Putamen (tissue), 1 donor: ENCODE results near the gene UBE2D4.

Source experiments
- DNase-seq: peaks from one replicate; pipeline ENCODE4 v3.0.0-alpha.2; 2016; ENCODE audit warnings: low spot score

Gene UBE2D4

DNA sequence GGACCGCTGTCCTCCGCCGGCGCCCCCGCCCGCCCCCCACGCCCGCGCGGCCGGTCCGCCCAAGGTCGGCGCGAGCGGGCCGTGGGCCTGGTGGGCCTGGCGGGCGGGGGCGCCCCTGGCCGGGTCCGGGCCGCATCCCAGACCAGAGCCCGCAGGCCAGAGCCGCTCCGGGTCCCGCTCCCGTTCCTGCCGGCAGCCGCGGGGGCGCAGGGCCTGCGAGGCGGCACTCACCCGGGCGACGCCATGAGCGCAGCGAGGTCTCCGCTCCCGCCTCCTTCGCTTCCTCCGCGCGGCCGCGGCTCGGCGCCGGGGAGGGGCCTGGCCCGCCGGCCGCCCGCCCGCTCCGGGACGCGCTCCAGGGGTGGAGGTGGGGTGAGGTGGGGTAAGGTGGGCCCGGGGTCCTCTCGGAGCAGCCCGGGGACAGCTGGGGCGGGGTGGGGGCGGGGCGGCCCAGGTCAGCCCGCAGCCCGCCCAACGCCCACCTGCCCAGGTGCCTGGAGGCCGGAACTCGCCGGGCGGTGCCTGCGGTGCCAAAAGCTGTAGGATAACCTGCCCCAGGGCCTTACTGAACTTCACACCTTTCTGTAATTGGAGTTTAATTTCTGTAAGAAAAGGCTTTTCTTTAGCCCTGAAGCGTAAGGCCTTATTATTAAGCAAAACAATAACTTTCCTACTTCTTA lies 19.8 kb upstream of the UBE2D4 start, which contains the start of gene URGCP:
Gene URGCP, minus strand, starts transcription at position 266 of the 680 bp plus-strand sequence. Its CDS starts 21 bp downstream, at position 245.
- DNase-seq, result peak; percentile 42

DNA sequence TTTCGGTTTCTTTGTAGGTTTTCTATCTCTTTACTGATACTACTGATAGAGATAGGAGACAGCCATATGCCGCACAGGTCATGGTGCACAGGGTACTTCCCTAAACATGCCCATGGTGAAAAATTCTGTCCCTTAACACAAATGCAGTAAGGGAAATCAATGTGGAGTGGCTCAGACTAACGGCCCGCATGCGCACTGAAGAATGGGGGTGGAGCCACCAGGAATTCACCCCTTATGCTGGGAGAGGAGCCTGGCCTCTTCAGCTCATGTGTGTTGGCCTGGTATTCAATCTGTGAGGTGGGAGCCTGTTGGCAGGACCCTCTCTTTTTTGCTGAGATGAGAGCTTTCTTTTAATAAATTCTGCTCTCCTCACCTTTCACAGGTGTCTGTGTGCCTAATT lies 11.4 kb upstream of the UBE2D4 start:
- DNase-seq, result no peak

- no peak for DNase-seq
Measured at GRCh38 chr7:43915907-43916306, 10.3 kb upstream of the UBE2D4 start.

DNA sequence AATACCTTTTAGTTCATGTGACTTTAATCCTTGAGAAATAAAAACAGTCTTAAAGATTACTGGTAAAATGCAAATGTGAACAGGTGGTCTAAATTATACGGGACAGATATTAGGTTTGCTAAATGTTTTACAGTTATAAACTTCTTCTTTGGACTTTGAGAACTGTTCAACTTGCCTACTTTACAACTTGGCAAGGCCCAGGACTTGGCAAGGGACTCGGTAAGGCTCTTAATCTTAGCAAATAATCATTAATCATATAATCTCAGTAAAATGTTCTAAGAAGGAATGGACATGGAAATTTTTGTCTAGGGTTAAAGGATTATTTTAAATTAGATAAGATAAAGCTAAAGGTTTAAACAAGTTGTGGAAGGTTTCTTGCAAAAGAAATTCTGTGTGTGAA lies 4.8 kb upstream of the UBE2D4 start:
- no peak for DNase-seq

GRCh38 chr7:43922726-43923125 lies 3.5 kb upstream of the UBE2D4 start:
- DNase-seq, result no peak

DNA sequence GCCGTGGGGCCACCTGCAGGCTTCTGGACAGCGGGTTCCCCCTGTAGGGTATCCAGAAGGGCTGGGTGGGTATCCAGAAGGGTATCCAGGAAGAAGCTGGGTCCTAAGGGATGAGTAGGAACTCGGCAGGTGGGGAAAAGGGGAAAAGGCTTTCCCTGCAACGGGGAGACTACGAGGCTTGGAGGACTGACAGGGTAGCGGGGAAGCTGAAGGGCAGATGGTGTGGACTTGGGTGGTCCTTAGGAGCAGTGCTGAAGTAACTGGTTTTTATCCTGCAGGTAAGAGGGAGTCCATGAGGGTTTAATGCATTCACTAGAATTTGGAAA lies 525 bp downstream of the UBE2D4 start:
- no peak for DNase-seq

DNA sequence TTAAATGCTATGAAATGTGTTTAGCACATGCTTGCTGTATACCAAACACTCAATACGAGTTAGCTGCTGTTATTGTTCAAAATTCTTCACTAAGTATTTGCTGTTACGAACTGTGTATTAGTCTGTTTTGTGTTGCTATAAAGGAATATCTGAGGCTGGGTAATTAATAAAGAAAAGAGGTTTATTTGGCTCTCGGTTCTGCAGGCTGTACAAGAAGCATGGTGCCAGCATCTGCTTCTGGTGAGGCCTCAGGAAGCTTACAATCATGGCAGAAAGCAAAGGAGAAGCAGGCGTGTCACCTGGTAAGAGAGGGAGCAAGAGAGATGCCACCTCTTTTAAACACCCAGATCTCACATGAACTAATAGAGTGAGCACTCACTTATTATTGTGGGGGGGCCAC lies 1.6 kb downstream of the UBE2D4 start:
- DNase-seq, result no peak

DNA sequence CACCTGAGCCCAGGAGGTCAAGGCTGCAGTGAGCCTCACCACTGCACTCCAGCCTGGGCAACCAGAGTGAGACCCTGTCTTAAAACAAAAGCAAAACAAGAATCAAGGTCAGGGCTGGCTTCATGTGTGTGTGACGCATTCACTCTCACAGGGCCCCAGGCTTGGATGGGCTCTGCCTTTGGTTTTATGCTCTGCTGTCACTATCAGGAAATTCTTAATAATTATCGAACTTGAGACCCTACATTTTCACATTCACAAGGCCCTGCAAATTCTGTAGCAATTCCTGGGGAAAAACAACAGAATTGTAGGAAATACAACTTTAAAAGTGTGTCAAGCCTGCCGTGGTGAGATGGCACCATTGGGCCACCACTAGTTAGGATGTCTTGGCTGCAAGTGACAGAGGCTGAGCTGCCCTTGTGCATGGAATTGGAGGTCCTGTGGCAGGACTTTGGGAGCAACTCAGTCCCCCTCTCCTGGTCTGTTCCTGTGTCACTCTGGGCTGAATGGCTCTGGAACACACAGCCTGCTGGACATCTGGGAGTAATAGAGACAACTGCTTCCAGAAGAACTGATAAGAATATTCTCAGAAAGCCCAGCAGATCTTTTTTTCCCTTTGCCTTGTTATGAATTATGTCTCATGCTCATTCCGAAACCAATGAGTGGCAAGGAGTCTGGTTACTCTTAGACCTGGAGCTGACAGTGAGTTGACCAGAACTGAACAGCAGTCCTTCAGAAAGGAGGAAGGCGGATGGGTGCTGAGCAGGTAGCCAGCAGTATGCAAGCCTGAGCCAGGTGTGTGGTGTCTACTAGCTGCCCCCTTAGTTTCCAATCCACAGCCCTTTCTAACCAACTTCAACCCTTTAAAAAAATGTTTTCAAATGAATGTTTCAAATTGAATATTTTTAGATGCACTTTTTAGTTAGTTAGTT lies 3.6 kb downstream of the UBE2D4 start:
- no peak for DNase-seq

GRCh38 chr7:43931346-43931745 lies 5.1 kb downstream of the UBE2D4 start:
- DNase-seq, result no peak

- no peak for DNase-seq
Measured at GRCh38 chr7:43933902-43934560, 7.8 kb downstream of the UBE2D4 start.

DNA sequence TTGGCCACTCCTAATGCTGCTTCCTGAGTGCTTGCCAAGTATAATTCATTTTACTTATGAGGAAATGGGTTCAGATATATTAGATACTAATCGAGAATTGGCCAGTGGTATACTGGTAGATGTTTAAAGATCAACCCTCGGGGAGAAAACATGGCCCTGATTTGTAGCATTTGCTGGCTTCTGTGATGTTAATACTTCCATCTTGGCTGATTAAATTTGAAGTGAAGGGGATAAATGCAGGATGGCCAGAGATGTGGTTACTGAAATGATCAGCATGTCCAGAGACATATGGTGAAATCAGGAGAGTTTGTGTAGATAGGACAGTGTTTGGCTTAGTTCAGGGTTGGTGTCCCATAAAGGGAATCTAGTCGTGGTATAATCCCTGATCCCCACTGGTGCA lies 11.2 kb downstream of the UBE2D4 start:
- no peak for DNase-seq

GRCh38 chr7:43938892-43939482 lies 12.8 kb downstream of the UBE2D4 start:
- DNase-seq, result no peak

GRCh38 chr7:43942250-43942649 lies 16.0 kb downstream of the UBE2D4 start:
- DNase-seq, result no peak

DNA sequence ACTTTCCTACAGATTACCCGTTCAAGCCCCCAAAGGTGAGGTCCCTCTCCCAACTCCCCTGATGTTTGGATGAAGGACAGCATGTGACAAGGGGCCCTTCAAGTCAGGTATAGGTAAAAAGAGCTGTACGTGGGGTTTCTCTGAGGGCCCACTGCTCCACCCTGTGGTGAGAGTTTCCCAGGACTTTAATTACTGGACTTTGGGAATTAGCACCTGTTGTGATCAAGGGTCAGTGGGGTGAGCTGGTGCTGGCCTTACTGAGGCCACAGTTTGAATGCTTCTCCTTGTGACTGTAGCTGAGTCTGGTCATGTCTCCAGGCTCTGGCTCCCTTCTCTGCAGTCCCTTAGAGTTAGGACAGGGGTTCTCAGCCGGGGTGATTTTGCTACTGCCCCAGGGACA lies 16.8 kb downstream of the UBE2D4 start:
- no peak for DNase-seq

DNA sequence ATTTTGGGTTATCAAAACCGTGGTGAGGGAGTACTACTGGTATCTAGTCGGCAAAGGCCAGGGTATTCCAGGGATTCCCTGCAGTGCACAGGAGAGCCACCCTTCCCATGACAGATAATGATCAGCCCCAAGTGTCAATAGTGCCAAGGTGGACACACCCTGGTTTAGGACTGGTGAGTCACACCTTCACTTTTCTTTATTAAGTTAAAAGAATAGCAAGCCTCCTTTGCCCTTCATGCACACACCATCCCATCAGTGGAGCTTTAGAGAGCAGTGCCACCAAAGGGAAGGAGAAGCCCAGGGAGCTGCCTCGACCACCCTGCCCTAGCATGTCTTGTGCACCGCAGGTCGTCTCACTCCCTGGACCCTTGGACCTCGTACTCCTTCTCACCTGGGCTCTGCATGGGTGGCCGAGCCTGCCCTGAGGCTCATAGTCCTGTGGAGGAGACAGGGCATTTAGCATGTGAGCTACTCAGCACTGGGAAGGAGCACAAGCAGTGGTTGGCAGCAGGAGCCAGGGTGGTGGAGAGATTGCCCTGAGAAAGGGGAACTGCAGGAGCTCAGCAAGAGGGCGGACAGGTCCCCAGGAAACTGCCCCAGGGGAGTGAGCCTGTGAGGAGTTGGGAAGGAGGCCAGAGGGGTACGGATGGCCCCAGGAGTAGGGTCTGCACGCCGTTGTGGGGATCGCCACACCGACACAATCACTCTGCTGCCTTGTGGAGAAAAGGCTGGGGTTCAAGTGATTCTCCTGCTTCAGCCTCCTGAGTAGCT lies 17.4 kb downstream of the UBE2D4 start:
- DNase-seq, result no peak

DNA sequence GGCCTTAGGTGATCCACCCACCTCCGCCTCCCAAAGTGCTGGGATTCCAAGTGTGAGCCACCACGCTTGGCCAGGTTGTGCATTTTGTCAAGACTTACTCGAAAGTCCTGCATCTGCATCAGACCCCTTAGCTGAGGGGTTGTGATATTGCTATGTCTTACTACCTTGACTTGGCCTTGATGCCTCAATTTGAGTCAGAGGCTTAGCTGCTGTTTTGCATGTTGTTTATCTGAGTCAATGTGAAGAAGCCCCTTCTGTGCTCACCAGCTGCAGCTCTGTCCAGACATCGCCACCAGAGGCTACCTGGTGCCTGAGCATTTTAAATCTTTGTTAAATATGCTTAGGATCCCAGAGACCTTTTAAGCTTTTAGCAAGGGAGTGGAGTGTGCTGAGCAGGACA lies 18.1 kb downstream of the UBE2D4 start:
- no peak for DNase-seq

DNA sequence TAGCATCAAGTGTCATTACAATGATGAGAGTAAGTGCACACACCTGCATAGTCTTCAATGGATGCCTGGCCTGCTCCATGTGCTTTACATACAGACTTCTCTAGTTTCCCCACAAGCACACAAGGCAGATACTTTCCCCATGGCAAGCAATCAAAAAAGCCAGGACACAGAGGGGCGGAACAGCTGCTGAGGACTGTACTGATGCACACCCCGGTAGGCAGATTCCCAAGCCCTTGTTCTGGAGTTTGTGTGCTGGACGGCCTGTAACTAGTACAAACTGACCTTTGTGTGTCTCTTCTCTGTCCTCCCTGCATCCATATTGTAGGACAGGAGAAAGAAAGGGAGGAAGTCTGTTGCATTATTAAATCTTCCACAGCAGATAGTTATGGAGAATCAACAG lies 25.8 kb downstream of the UBE2D4 start:
- no peak for DNase-seq

DNA sequence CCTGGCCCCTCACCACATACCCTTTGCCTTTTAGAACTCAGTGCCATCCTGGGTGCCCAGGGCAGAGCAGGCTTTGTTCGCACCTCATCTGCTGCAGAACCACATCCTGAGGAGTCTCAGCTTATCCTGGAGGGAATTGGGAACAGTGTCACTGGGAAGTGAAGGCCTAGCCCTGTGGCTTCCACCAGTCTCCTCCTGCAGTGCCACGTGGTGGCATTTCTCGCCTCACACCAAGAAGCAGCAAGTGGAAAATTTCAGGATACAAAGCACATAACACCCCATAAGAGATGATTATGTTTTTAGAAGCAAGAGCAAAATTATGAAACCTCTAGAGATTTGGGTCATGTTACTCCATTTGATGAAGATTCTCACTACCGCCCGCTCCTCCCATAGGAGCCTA lies 26.8 kb downstream of the UBE2D4 start:
- DNase-seq, result no peak

- DNase-seq, result peak; percentile 42
Measured at GRCh38 chr7:43954524-43955228, 28.4 kb downstream of the UBE2D4 start.

DNA sequence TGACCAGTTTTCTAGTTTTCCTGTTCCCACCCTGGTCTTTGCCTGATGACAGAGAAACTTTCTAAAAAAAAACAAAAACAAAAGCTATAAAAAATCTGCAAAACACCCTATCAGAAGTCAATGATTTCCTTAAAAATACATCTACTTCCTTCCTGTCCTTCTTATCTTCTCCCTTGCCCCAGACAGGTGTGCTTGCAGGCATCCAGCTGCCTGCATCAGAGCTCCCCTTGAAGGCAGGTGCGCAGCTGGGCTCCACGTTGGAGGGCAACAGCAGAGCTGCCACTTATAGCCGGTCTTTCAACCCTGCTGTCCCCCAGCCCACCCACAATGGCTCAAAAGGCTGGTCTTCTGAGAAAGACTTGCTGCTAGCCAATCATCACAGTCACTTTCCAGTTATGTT lies 29.8 kb downstream of the UBE2D4 start:
- no peak for DNase-seq

GRCh38 chr7:43960933-43961332 lies 34.7 kb downstream of the UBE2D4 start:
- DNase-seq, result no peak
